ENCODE data around the gene AOC3.

AOC3 gene, protein sequence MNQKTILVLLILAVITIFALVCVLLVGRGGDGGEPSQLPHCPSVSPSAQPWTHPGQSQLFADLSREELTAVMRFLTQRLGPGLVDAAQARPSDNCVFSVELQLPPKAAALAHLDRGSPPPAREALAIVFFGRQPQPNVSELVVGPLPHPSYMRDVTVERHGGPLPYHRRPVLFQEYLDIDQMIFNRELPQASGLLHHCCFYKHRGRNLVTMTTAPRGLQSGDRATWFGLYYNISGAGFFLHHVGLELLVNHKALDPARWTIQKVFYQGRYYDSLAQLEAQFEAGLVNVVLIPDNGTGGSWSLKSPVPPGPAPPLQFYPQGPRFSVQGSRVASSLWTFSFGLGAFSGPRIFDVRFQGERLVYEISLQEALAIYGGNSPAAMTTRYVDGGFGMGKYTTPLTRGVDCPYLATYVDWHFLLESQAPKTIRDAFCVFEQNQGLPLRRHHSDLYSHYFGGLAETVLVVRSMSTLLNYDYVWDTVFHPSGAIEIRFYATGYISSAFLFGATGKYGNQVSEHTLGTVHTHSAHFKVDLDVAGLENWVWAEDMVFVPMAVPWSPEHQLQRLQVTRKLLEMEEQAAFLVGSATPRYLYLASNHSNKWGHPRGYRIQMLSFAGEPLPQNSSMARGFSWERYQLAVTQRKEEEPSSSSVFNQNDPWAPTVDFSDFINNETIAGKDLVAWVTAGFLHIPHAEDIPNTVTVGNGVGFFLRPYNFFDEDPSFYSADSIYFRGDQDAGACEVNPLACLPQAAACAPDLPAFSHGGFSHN

DNA sequence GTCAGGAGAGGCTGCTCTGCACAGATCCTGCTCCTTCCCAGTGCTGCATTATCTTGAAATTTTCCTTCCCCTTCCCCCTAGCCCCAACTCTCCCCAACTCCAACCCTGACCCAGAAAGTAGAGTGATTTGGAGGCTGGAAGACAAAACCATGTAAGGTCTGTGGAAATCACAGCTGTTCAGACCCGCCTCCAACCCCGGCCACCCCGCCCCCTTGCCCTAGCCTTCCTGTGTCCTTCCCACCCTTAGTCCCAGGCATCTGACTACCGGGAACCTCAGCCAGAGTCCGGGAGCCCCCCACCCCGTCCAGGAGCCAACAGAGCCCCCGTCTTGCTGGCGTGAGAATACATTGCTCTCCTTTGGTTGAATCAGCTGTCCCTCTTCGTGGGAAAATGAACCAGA lies at the start of gene AOC3:
AOC3 (plus strand) TSS at position 246 of the 400 bp plus-strand sequence; CDS start at position 391, 145 bp downstream.
- intact Hi-C loops (cut with DNase I) = no loop called here
- no peak for DNase-seq

DNA sequence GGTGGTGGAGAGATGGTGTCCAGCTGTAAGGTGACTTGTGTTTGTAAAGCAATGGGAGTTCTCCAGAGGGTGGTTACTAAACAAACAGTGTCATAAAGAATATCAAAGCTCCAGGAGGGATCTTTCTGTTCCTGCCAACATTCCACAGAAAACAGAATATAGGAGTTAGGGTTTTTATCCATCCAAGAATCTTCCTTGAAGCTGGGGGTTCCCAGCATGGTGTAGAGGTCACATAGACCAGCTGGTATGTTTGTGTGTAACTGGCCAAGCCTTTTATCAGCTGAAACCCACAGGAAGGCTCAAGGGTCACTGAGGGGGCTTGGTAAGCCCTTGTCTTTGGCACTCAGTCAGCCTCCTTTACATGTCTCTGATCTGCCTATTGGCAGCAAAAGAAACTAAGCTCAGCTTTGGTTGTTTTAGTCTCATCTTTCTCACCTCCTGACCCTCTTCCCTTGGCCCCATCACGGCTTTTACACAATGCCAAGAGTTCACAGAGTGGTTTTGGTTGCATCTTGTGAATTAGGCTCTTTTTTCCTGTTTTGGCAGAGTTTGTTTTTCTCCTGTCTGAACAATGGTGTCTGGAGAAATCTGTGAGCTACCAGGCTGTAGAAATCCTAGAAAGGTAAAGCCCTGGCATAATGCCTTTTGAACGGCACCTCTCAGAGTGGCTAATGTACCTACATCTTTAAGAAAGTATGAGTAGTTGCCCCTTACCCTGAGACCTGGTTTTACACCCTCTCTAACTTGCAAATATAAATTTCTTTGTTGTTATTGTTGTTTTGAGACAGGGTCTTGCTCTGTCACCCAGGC lies 47.7 kb upstream of the AOC3 start:
- DNase-seq = no peak
- intact Hi-C loops (cut with DNase I) = no loop called here

DNA sequence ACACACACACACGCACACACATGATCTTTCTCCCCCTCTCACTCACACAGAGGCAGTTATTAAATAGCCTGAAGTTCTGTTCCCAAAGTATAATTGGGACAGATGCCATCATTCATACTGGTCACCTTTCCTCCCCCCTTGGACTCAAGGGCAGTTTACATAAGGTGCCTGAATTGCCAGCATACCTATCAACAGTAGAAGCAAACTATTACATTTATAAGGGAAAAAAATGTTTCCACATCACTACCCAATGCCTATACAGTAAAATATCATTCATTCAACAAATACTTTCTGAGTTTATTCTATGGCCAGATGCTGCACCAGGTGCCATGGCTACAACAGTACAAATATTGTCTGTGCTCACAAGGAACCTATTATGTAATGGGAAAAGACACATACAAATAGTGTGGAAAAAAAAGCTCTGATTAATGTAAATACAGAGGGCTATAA lies 46.1 kb upstream of the AOC3 start:
- no peak for DNase-seq
- intact Hi-C loops (cut with DNase I) = no loop called here

GRCh38 chr17:42806249-42806648 lies 44.8 kb upstream of the AOC3 start:
- no peak for DNase-seq
- intact Hi-C loops (cut with DNase I) = no loop called here

DNA sequence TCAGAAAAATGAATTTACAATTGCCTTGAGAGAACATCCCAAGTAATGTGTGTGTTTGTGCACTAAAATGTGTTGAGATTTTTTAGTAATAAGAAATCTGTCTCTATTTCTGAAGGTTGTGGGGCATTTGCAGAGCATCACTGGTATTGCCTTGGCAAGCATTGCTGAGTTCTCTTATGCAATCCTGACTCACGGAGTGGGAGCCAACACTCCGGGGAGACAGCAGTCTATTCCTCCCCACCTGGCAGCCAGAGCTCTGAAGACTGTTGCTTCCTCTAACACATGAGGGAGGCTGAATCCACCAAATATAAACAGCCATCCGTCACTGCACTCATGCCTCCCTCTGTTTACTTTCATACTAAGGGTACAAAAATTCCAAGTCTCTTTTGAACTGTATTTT lies 41.7 kb upstream of the AOC3 start:
- intact Hi-C loops (cut with DNase I) = no loop called here
- peak in 7 of 10 donors; percentile 44 to 91 (median 59) for DNase-seq

- DNase-seq = no peak
- intact Hi-C loops (cut with DNase I) = no loop called here
Measured at GRCh38 chr17:42814633-42815399, 36.2 kb upstream of the AOC3 start.

DNA sequence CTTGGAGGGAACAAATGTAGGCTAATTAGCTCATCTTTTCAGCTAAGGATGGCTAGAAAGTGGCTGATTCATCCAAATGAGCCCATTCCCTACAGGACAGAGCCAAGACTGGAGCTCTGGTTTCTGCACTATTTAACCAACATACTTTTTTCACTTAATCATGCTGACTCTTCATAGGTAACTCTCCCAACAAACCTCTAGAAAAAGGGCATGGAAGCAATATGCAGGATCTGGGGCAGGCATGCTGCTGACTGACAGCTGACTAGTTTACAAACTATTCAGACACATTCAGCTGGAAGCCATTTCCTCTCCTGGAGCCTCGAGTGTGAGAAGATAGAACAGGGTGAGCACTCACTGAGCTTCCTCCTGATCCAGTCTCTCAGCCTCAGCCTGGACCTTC lies 33.1 kb upstream of the AOC3 start:
- DNase-seq = no peak
- intact Hi-C loops (cut with DNase I) = no loop called here

DNA sequence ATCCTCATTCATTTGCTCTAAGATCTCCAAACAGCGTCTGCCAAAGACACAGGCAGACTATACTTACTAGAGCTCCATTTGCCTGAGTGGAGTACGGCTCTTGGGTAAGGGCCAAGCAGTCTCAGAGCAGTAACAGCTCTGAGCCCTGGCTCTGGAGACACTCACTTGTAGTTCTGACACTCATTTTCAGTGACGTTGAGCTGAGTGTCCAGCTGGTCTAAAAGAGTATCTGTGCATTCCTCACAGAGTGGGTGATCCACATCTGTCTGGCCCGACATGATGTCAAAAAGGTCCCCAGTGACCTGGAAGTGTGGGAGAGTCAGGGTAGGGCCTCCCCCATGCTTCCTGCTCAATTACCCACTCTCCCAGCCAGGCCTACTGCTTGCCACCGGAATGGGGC lies 32.6 kb upstream of the AOC3 start:
- no peak for DNase-seq
- intact Hi-C loops (cut with DNase I) = no loop called here

DNA sequence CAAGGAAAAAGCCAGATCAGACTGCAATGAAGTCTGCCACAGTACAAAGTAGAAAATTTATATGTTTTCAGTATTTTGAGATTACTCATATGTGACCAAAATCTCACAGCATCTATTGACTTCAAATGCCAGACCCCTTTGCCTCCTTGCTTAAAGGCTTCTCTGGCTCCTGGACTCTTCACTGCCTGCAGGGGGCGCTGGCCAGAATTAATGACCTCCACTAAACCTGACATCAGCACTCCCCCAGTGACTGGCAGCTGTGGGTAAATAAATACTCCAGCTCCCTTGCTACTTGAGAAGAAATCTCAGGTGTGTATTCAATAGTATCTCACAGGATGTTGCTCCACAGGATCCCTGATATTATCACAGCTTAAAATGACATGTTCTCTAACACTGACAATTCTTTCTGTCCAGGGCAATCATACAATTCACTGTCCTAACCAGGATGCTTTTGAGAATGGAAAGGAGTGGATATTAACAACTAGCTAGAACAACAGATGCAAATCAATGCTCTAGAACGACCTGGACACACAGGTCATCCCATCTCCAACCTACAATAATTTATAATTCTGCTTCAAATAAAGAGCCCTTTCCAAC lies 31.0 kb upstream of the AOC3 start:
- intact Hi-C loops (cut with DNase I) = loop anchor here (10.0 kb wide), 1 partner anchor 95 kb away; no protein-coding TSS in a partner anchor
- DNase-seq = no peak

GRCh38 chr17:42821176-42821575 lies 29.8 kb upstream of the AOC3 start:
- intact Hi-C loops (cut with DNase I) = loop anchor here (10.0 kb wide), 1 partner anchor 96 kb away; no protein-coding TSS in a partner anchor
- DNase-seq = no peak

GRCh38 chr17:42827472-42827871 lies 23.5 kb upstream of the AOC3 start:
- DNase-seq = no peak
- intact Hi-C loops (cut with DNase I) = loop anchor here (10.0 kb wide), 1 partner anchor 103 kb away; no protein-coding TSS in a partner anchor

GRCh38 chr17:42830971-42831370 lies 20.0 kb upstream of the AOC3 start:
- intact Hi-C loops (cut with DNase I) = no loop called here
- no peak for DNase-seq

- DNase-seq = no peak
- intact Hi-C loops (cut with DNase I) = no loop called here
Measured at GRCh38 chr17:42832213-42832933, 18.6 kb upstream of the AOC3 start.

GRCh38 chr17:42832934-42833766 lies 17.8 kb upstream of the AOC3 start, which contains the start of gene PSME3:
Gene PSME3, plus strand, starts transcription at chr17:42833397. Its CDS starts 235 bp downstream, at chr17:42833632.
- DNase-seq = peak; percentile 89 to 98 (median 92)
- intact Hi-C loops (cut with DNase I) = no loop called here

GRCh38 chr17:42833767-42834422 lies 17.1 kb upstream of the AOC3 start:
- intact Hi-C loops (cut with DNase I) = no loop called here
- DNase-seq = no peak

DNA sequence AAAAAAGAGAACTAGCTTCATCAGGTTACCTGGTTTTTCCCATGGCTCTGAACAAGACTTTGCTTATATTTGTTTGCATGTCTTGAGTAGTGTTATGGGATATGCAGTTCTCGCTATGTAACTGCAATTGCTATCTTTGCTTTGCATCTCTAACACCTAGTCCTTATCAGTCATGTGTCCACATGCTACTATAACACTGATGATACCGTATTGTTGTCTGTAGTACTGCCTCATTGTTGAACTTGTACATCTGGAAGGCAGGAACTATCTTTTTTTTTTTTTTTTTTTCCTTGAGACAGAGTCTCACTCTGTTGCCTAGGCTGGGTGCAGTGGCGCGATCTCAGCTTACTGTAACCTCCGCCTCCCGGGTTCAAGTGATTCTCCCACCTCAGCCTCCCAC lies 15.3 kb upstream of the AOC3 start:
- no peak for DNase-seq
- intact Hi-C loops (cut with DNase I) = no loop called here

DNA sequence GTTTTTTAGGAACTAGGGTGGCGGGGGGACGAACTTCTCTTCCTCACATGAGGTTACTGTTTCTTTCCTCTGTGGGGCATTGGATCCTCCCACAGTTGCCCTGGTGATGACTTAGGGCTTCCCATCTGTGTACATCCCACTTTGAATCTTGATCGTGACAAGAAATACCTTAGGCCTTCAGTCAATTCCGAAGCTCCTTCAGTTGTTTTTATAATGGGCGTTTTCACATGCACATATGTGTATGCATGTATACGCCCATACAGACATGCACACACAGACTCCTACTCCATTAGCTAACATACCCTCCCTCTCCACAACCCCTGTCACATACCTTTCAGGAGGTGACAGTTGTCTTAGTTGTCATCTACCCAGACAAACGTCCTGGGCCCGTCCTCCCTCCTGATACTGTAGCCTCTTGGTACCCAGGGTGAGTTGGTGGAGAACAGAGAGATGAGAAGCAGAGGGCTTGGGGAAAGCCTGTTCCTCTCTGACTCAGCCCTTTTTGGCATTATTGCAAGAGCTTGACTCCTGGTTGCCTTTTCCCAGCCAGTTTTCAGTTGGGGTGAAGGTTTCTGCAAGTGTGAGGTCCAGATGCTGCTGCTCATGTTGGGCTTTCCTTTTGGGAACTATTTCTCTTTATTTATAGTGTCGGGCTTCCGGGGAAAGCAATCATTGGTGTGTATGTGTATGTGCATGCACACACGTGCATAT lies 8.9 kb upstream of the AOC3 start:
- intact Hi-C loops (cut with DNase I) = loop anchor here (2.0 to 5.0 kb wide), 2 partner anchors 95 to 155 kb away; partner anchors contain the start of gene RPL27
- no peak for DNase-seq
